C4-2B (cell line): ENCODE measurements around the gene FCER2.

Source experiments
- ZFX ChIP-seq: fragments of 450-650 bp; IDR thresholded peaks from 2 replicates; pipeline ENCODE4 v1.6.1; 2017
- TF ChIP-seq, protein P1 (sequence below): fragments of 450-650 bp; conservative IDR thresholded peaks from 2 replicates; pipeline ENCODE4 v1.5.1; 2017; ENCODE audit warnings: mild to moderate bottlenecking

DNA sequence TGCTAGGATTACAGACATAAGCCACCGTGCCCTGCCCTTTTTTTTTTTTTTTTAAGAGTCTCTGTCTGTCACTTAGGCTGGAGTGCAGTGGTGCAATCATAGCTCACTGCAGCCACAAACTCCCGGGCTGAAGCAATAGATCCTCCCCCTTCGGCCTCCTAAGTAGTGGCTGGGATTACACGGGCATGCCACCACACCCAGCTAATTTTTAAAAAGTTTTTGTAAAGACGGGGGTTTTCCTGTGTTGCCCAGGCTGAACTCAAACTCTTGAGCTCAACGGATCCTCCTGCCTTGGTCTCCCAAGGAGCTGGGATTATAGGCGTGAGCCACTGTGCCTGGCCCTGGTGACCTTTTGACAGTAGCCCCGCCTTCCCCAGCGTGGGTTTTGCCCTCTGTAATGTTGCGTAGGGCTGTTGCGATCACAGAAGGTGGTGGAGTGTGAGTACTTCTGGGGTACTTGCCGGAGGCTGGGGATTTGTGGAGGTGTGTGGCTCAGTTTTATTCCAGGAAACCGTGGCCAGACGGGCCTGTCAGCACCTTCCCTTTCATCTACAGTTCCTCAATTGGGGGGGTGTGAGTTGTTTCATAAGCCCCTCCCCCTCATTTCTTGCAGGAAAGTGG lies 44.7 kb downstream of the FCER2 start:
- TF ChIP-seq, protein P1, sequence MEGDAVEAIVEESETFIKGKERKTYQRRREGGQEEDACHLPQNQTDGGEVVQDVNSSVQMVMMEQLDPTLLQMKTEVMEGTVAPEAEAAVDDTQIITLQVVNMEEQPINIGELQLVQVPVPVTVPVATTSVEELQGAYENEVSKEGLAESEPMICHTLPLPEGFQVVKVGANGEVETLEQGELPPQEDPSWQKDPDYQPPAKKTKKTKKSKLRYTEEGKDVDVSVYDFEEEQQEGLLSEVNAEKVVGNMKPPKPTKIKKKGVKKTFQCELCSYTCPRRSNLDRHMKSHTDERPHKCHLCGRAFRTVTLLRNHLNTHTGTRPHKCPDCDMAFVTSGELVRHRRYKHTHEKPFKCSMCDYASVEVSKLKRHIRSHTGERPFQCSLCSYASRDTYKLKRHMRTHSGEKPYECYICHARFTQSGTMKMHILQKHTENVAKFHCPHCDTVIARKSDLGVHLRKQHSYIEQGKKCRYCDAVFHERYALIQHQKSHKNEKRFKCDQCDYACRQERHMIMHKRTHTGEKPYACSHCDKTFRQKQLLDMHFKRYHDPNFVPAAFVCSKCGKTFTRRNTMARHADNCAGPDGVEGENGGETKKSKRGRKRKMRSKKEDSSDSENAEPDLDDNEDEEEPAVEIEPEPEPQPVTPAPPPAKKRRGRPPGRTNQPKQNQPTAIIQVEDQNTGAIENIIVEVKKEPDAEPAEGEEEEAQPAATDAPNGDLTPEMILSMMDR, result no peak
- no peak for TF ChIP-seq ZFX
